Osteocyte (in vitro differentiated cells): ENCODE data around the gene GRIK4. TPM values are rescaled to one million over a fixed set of nuclear protein-coding genes. Genes with fewer than 3 reads are reported as not detected.

Experiments
- DNase-seq: peaks from one replicate; pipeline ENCODE4 v3.0.0; 2021; ENCODE audit warnings: mixed read lengths; ENCODE audit not compliant: unreplicated experiment; ENCODE audit errors: extremely low spot score
- H3K27ac Mint-ChIP-seq: one replicate; pipeline ENCODE4 v1.8.0; 2021; ENCODE audit warnings: mild to moderate bottlenecking, mixed read lengths; ENCODE audit not compliant: unreplicated experiment
- H3K27me3 Mint-ChIP-seq: one replicate; pipeline ENCODE4 v1.8.0; 2021; ENCODE audit warnings: mixed read lengths; ENCODE audit not compliant: unreplicated experiment
- H3K36me3 Mint-ChIP-seq: one replicate; pipeline ENCODE4 v1.8.0; 2021; ENCODE audit warnings: mixed read lengths; ENCODE audit not compliant: unreplicated experiment
- H3K4me1 Mint-ChIP-seq: one replicate; pipeline ENCODE4 v1.8.0; 2021; ENCODE audit warnings: mixed read lengths; ENCODE audit not compliant: unreplicated experiment
- H3K4me3 Mint-ChIP-seq: one replicate; pipeline ENCODE4 v1.8.0; 2021; ENCODE audit warnings: mild to moderate bottlenecking, moderate library complexity, mixed read lengths; ENCODE audit not compliant: unreplicated experiment
- H3K9me3 Mint-ChIP-seq: one replicate; pipeline ENCODE4 v1.8.0; 2021; ENCODE audit warnings: mixed read lengths; ENCODE audit not compliant: unreplicated experiment
- total RNA-seq: library from RNA; stranded (reverse); gene quantifications from 2 replicates; pipeline ENCODE4 v1.2.1, GENCODE V29; 2021
- TF ChIP-seq, protein P1 (sequence below): fragments of 200-600 bp; sonication (generic); IDR thresholded peaks from 2 replicates; pipeline ENCODE4 v1.5.0; 2021; ENCODE audit warnings: antibody characterized with exemption, mild to moderate bottlenecking, moderate library complexity

The GRIK4 gene
- total RNA-seq, 1 donor from 2014 or later, result 0.11 TPM

DNA sequence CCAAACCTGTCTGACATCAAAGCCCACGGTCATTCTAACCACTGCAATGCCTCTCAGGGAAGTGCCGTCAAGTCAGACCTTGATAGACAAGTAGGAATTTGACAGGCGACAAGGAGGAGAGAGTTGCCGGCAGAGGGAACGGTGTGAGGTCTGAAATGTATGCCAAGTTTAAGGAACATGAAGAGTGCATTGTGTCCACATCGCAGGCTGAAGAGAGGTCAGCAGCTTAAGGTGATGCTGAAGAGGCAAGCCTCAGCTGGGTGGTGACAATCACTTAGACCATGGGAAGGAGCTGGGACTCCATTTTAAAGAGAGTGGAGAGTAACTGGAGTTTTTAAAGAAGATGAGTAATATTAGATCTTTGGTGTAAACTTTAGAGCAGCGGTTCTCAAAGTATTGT lies 407.5 kb downstream of the GRIK4 start:
- Mint-ChIP-seq H3K4me3 (no peak overlapping the region), H3K27ac (no peak overlapping the region), H3K4me1 (no peaks in the 10 kb centered on the region), H3K9me3 (no peaks in the 10 kb centered on the region), H3K36me3 (no peaks in the 10 kb centered on the region), H3K27me3 (peaks cover 14% of the 10 kb centered on the region)
- DNase-seq, result no peak
- TF ChIP-seq, protein P1, sequence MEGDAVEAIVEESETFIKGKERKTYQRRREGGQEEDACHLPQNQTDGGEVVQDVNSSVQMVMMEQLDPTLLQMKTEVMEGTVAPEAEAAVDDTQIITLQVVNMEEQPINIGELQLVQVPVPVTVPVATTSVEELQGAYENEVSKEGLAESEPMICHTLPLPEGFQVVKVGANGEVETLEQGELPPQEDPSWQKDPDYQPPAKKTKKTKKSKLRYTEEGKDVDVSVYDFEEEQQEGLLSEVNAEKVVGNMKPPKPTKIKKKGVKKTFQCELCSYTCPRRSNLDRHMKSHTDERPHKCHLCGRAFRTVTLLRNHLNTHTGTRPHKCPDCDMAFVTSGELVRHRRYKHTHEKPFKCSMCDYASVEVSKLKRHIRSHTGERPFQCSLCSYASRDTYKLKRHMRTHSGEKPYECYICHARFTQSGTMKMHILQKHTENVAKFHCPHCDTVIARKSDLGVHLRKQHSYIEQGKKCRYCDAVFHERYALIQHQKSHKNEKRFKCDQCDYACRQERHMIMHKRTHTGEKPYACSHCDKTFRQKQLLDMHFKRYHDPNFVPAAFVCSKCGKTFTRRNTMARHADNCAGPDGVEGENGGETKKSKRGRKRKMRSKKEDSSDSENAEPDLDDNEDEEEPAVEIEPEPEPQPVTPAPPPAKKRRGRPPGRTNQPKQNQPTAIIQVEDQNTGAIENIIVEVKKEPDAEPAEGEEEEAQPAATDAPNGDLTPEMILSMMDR, result no peak

DNA sequence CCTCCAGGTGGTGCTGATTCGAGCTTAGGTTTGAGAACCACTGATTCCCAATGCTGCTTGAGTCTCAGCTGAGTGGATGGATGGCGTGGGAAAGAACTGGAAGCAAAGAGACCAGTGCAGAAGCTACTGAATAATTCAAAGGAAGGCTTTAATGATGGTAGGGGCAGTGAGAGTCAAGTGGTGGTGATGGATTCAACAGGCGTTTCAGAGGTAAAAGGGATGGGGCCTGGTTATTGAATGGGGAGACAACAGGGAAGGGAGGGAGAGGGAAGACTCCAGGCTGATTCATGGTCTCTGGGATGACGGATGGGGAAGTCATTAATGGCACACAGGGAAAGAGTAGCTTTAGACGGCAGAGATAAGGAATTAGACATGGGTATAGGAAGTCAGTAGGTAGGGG lies 408.0 kb downstream of the GRIK4 start:
- H3K4me1 Mint-ChIP-seq, result no peaks in the 10 kb centered on the region
- TF ChIP-seq, protein P1, result no peak
- no peak overlapping the region for H3K4me3 Mint-ChIP-seq
- H3K36me3 Mint-ChIP-seq, result no peaks in the 10 kb centered on the region
- H3K27ac Mint-ChIP-seq, result no peak overlapping the region
- no peak for DNase-seq
- no peaks in the 10 kb centered on the region for H3K9me3 Mint-ChIP-seq
- peaks cover 14% of the 10 kb centered on the region for H3K27me3 Mint-ChIP-seq

DNA sequence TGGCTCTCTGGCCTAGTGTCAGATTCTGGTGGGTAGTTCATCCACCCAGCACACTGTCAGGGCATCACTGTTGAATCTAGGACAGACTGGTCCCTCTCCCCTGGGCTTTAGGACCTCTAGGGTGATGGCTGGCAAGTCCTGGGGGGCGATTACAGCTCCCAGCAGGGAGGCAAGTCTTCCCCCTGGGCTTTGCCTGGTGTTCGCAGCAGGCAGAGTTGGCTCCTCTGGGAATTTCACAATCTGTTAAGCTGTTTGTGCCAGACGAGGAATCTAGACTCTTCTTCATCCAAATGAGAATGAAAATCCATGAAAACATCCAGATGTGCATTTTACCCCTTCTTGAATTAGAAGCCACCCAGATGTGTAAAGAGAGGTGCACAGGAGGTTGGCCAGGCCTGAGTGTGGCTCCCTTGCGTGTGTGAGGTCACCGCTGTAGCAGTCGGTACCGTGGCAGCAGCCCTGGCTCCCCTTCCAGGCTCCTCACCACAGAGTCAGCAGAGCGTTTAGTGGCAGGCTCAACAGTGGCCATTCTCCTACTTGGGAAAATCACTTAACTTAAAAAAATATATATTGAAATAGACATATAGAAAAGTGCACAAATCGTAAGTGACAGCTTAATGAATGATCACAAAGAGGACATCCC lies 412.4 kb downstream of the GRIK4 start:
- H3K9me3 Mint-ChIP-seq, result no peaks in the 10 kb centered on the region
- no peaks in the 10 kb centered on the region for H3K36me3 Mint-ChIP-seq
- TF ChIP-seq, protein P1, result no peak
- no peaks in the 10 kb centered on the region for H3K4me1 Mint-ChIP-seq
- peaks cover 1% of the 10 kb centered on the region for H3K27me3 Mint-ChIP-seq
- H3K4me3 Mint-ChIP-seq, result no peak overlapping the region
- DNase-seq, result no peak
- no peak overlapping the region for H3K27ac Mint-ChIP-seq

DNA sequence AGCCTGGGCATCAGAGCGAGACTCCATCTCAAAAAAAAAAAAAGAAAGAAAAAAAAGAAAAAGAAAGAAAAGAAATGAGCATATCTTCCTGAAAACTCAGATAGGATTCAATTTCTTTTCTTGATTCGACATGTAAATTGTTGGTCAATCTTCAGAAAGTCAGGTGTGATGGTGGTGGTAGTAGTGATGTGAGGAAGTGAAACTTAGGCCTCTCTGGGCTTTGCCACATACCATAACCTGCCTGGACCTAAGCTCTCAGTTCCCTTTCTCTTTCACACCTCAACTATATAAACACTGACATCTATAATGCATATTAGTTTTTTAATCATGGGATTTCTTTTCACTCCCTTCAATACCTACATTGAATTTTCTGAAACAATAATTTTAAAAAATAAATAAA lies 414.4 kb downstream of the GRIK4 start:
- Mint-ChIP-seq H3K36me3 (no peaks in the 10 kb centered on the region), H3K27me3 (no peaks in the 10 kb centered on the region), H3K4me3 (no peak overlapping the region), H3K4me1 (no peaks in the 10 kb centered on the region), H3K9me3 (no peaks in the 10 kb centered on the region), H3K27ac (no peak overlapping the region)
- DNase-seq, result no peak
- TF ChIP-seq, protein P1, result no peak

DNA sequence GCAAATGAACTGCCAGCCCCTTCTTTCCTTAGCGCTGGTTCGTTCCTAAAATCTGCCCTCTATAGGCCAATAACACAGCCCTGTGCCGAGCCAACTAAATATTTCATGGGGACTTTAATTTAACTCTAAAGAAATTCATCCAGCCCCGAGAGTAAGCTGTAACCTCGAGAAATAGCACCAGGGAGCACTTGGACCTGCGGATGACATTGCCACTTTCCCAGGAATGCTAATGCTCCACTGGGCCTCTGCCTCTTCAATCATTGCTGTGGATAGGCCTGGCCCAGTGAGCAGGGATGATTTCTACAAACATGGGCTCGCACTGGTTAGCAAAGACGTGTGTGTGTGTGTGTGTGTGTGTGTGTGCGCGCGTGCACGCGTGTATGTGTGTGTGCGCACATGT lies 417.1 kb downstream of the GRIK4 start:
- H3K27ac Mint-ChIP-seq, result no peak overlapping the region
- DNase-seq, result no peak
- TF ChIP-seq, protein P1, result no peak
- H3K36me3 Mint-ChIP-seq, result no peaks in the 10 kb centered on the region
- H3K4me1 Mint-ChIP-seq, result no peaks in the 10 kb centered on the region
- H3K9me3 Mint-ChIP-seq, result no peaks in the 10 kb centered on the region
- H3K4me3 Mint-ChIP-seq, result no peak overlapping the region
- no peaks in the 10 kb centered on the region for H3K27me3 Mint-ChIP-seq
